Progenitor cell of endocrine pancreas (in vitro differentiated cells): ENCODE measurements around the gene RAB11FIP4. TPM values are rescaled to one million over a fixed set of nuclear protein-coding genes. Genes with fewer than 3 reads are reported as not detected.
A peak's percentile ranks its signal among the peaks of the same experiment; 100 is the strongest.

Experiments
- DNase-seq: peaks from one replicate; pipeline ENCODE4 v3.0.0; 2021; ENCODE audit warnings: low spot score; ENCODE audit not compliant: unreplicated experiment
- H3K27ac Mint-ChIP-seq: 2 replicates; pipeline ENCODE4 v1.8.0; 2021; ENCODE audit warnings: mild to moderate bottlenecking, moderate library complexity, mixed read lengths
- H3K27me3 Mint-ChIP-seq: 2 replicates; pipeline ENCODE4 v1.8.0; 2021; ENCODE audit warnings: mixed read lengths
- H3K36me3 Mint-ChIP-seq: 2 replicates; pipeline ENCODE4 v1.8.0; 2022; ENCODE audit warnings: mixed read lengths; ENCODE audit not compliant: insufficient read depth
- H3K4me1 Mint-ChIP-seq: 2 replicates; pipeline ENCODE4 v1.8.0; 2021; ENCODE audit warnings: low read depth, mixed read lengths
- H3K4me3 Mint-ChIP-seq: 2 replicates; pipeline ENCODE4 v1.8.0; 2021; ENCODE audit warnings: low read depth, mild to moderate bottlenecking, moderate library complexity, mixed read lengths
- H3K9me3 Mint-ChIP-seq: 2 replicates; pipeline ENCODE4 v1.8.0; 2021; ENCODE audit warnings: low read depth, mixed read lengths
- CTCF ChIP-seq: fragments of 200-600 bp; sonication (generic); IDR thresholded peaks from one replicate; pipeline ENCODE4 v1.5.0; 2021; ENCODE audit warnings: antibody characterized with exemption, mild to moderate bottlenecking; ENCODE audit not compliant: unreplicated experiment
- total RNA-seq: library from RNA; stranded (reverse); gene quantifications from 2 replicates; pipeline ENCODE4 v1.2.1, GENCODE V29; 2021

The RAB11FIP4 gene
- total RNA-seq, 1 donor from 2014 or later = 65.5 TPM

GRCh38 chr17:31364012-31364411 lies 27.5 kb upstream of the RAB11FIP4 start:
- H3K27me3 Mint-ChIP-seq = no peaks in the 10 kb centered on the region
- no peak for TF ChIP-seq CTCF
- no peak for DNase-seq
- no peaks in the 10 kb centered on the region for H3K9me3 Mint-ChIP-seq
- peaks cover 24% of the 10 kb centered on the region for H3K36me3 Mint-ChIP-seq
- H3K4me3 Mint-ChIP-seq = no peak overlapping the region
- no peak overlapping the region for H3K27ac Mint-ChIP-seq
- H3K4me1 Mint-ChIP-seq = peaks cover 5% of the 10 kb centered on the region

- H3K27ac Mint-ChIP-seq = no peak overlapping the region
- no peak for TF ChIP-seq CTCF
- H3K9me3 Mint-ChIP-seq = no peaks in the 10 kb centered on the region
- H3K4me1 Mint-ChIP-seq = peaks cover 5% of the 10 kb centered on the region
- no peaks in the 10 kb centered on the region for H3K27me3 Mint-ChIP-seq
- H3K36me3 Mint-ChIP-seq = peaks cover 19% of the 10 kb centered on the region
- DNase-seq = no peak
- no peak overlapping the region for H3K4me3 Mint-ChIP-seq
Observed at GRCh38 chr17:31366088-31366487, 25.4 kb upstream of the RAB11FIP4 start.

- no peaks in the 10 kb centered on the region for H3K9me3 Mint-ChIP-seq
- H3K36me3 Mint-ChIP-seq = peaks cover 12% of the 10 kb centered on the region
- H3K27ac Mint-ChIP-seq = no peak overlapping the region
- H3K4me3 Mint-ChIP-seq = no peak overlapping the region
- no peaks in the 10 kb centered on the region for H3K27me3 Mint-ChIP-seq
- no peaks in the 10 kb centered on the region for H3K4me1 Mint-ChIP-seq
- DNase-seq = no peak
- TF ChIP-seq CTCF = no peak
Observed at GRCh38 chr17:31369266-31369665, 22.2 kb upstream of the RAB11FIP4 start.

- no peak for TF ChIP-seq CTCF
- H3K36me3 Mint-ChIP-seq = peaks cover 10% of the 10 kb centered on the region
- no peaks in the 10 kb centered on the region for H3K9me3 Mint-ChIP-seq
- no peak overlapping the region for H3K27ac Mint-ChIP-seq
- no peaks in the 10 kb centered on the region for H3K27me3 Mint-ChIP-seq
- no peaks in the 10 kb centered on the region for H3K4me1 Mint-ChIP-seq
- DNase-seq = no peak
- H3K4me3 Mint-ChIP-seq = no peak overlapping the region
Observed at GRCh38 chr17:31371511-31372097, 19.9 kb upstream of the RAB11FIP4 start.

- Mint-ChIP-seq H3K4me3 (no peak overlapping the region), H3K36me3 (peaks cover 12% of the 10 kb centered on the region), H3K27me3 (no peaks in the 10 kb centered on the region), H3K9me3 (no peaks in the 10 kb centered on the region), H3K27ac (peak overlapping the region; percentile 62), H3K4me1 (no peaks in the 10 kb centered on the region)
- DNase-seq = no peak
- TF ChIP-seq CTCF = peak; percentile 57
Observed at GRCh38 chr17:31373150-31374093, 18.1 kb upstream of the RAB11FIP4 start.
